Right atrium auricular region (tissue), 2 donors: Measurements from ENCODE around the gene VAV1. TPM values are rescaled to one million over a fixed set of nuclear protein-coding genes. Genes with fewer than 3 reads are reported as not detected.

ENCODE experiments used
- DNase-seq: peaks from one replicate; pipeline ENCODE4 v3.0.0-alpha.2; 2019; ENCODE audit warnings: low spot score
- H3K27ac ChIP-seq, 2 donors: fragments of 200-600 bp; sonication (generic); 1 replicate in 1 of 2; 2 replicates in 1 of 2; pipeline ENCODE4 v1.5.1; 2016 to 2019
- H3K27me3 ChIP-seq, 2 donors: fragments of 200-600 bp; sonication (generic); one replicate each; pipeline versions ENCODE4 v1.5.1 to v1.6.0; 2017 to 2019
- H3K36me3 ChIP-seq: fragments of 200-600 bp; sonication (generic); one replicate; pipeline ENCODE4 v1.5.1; 2016
- H3K4me1 ChIP-seq, 2 donors: fragments of 200-600 bp; sonication (generic); one replicate each; pipeline versions ENCODE4 v1.5.1 to v1.6.0; 2017 to 2019
- H3K4me3 ChIP-seq, 2 donors: fragments of 200-600 bp; sonication (generic); 1 replicate in 1 of 2; 2 replicates in 1 of 2; pipeline ENCODE4 v1.5.1; 2017 to 2019; ENCODE audit warnings: mild to moderate bottlenecking in 1 of 2, moderate library complexity in 1 of 2
- H3K9me3 ChIP-seq, 2 donors: fragments of 200-600 bp; sonication (generic); one replicate each; pipeline ENCODE4 v1.5.1; 2019
- total RNA-seq, 2 donors: library from RNA; depleted of rRNA; stranded (reverse); fragments of >200 nt; gene quantifications; one replicate each; pipeline ENCODE4 v1.1.0, GENCODE V29; 2016
- TF ChIP-seq, protein P1 (sequence below), 2 donors: fragments of 200-600 bp; sonication (generic); IDR thresholded peaks; one replicate each; pipeline ENCODE4 v1.5.1; 2019; ENCODE audit warnings: antibody characterized with exemption in 2 of 2

VAV1 gene
- total RNA-seq, 2 donors from 2014 or later = 0.52 to 1.4 TPM

DNA sequence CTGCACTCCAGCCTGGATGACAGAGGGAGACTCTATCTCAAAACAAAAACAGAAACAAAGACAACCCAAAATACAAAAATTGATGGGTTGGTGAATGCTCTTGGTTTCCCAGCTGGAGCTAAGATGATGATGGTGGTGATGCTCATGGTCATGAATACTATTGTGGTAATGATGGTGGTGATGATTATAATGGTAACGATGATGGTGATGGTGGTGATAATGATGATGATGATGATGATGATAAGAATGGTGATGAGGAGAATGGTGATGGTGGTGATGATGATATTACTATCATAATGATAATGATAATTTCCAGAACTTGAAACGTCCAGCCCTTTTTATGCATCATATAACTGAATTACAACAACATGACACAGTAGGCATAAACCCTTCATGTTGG lies 40.1 kb downstream of the VAV1 start:
- DNase-seq = no peak
- Histone ChIP-seq H3K36me3 (no peaks in the 10 kb centered on the region), H3K9me3 (peaks cover 0 to 8% of the 10 kb centered on the region in 2 donors), H3K4me1 (no peaks in the 10 kb centered on the region), H3K27me3 (no peaks in the 10 kb centered on the region), H3K27ac (no peak overlapping the region), H3K4me3 (no peak overlapping the region)
- TF ChIP-seq, protein P1, sequence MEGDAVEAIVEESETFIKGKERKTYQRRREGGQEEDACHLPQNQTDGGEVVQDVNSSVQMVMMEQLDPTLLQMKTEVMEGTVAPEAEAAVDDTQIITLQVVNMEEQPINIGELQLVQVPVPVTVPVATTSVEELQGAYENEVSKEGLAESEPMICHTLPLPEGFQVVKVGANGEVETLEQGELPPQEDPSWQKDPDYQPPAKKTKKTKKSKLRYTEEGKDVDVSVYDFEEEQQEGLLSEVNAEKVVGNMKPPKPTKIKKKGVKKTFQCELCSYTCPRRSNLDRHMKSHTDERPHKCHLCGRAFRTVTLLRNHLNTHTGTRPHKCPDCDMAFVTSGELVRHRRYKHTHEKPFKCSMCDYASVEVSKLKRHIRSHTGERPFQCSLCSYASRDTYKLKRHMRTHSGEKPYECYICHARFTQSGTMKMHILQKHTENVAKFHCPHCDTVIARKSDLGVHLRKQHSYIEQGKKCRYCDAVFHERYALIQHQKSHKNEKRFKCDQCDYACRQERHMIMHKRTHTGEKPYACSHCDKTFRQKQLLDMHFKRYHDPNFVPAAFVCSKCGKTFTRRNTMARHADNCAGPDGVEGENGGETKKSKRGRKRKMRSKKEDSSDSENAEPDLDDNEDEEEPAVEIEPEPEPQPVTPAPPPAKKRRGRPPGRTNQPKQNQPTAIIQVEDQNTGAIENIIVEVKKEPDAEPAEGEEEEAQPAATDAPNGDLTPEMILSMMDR (IDR thresholded peaks at IDR 0.05) = no peak

DNA sequence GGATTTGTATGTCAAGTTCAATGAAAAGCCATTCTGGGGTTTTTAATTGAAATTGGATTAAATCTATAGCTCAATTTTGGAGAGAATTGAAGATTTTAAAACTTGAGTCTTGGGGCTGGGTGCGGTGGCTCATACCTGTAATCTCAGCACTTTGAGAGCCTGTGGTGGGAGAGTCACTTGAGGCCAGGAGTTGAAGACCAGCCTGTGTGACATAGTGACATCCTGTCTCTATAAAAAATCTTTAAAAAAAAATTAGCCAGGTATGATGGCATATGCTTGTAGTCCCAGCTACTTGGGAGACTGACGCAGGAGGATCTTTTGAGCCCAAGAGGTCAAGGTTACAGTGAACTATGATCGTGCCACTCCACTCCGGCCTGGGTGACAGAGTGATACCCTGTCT lies 41.2 kb downstream of the VAV1 start:
- Histone ChIP-seq H3K27ac (no peak overlapping the region), H3K27me3 (no peaks in the 10 kb centered on the region), H3K9me3 (peaks cover 0 to 3% of the 10 kb centered on the region in 2 donors), H3K4me3 (no peak overlapping the region), H3K4me1 (no peaks in the 10 kb centered on the region), H3K36me3 (no peaks in the 10 kb centered on the region)
- TF ChIP-seq, protein P1 (IDR thresholded peaks at IDR 0.05) = no peak
- DNase-seq = no peak

DNA sequence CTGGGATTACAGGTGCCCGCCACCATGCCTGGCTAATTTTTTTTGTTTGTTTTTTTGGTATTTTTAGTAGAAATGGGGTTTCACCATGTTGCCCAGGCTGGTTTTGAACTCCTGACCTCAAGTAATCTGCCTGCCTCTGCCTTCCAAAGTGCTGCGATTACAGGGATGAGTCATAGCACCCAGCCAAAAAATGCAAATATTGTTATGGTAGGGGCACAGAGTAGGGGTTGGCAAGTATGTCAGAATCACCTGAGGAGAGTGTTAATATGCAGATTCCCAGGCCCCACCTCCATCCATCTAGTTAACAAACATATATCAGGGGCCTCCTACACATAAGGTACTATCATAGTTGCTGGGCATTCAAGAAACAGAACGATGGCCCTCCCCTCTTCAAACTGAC lies 44.7 kb downstream of the VAV1 start:
- TF ChIP-seq, protein P1 (IDR thresholded peaks at IDR 0.05) = no peak
- Histone ChIP-seq H3K4me3 (no peak overlapping the region), H3K36me3 (no peaks in the 10 kb centered on the region), H3K4me1 (no peaks in the 10 kb centered on the region), H3K27me3 (no peaks in the 10 kb centered on the region), H3K9me3 (peaks cover 3 to 19% of the 10 kb centered on the region in 2 donors), H3K27ac (no peak overlapping the region)
- DNase-seq = no peak

DNA sequence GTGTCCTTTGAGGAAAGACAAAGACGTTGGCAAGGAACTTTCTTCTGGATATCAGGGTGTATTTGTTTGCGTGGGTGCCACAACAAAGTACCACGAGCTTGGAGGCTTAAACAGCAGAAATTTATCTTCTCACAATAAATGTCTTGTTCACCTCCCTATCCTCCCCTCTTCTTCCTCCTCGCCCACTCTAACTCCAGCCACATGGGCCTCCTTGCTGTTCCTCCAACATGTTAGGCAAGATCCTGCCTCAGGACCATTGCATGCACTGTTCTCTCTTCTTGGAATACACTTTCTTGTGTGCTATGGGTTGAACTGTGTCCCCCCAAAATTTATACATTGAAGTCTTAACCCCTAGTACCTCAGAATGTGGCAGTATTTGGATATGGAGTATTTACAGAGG lies 45.7 kb downstream of the VAV1 start:
- Histone ChIP-seq H3K9me3 (peaks cover 3 to 19% of the 10 kb centered on the region in 2 donors), H3K36me3 (no peaks in the 10 kb centered on the region), H3K4me3 (no peak overlapping the region), H3K4me1 (no peaks in the 10 kb centered on the region), H3K27ac (no peak overlapping the region), H3K27me3 (no peaks in the 10 kb centered on the region)
- no peak for DNase-seq
- TF ChIP-seq, protein P1 (IDR thresholded peaks at IDR 0.05) = no peak

DNA sequence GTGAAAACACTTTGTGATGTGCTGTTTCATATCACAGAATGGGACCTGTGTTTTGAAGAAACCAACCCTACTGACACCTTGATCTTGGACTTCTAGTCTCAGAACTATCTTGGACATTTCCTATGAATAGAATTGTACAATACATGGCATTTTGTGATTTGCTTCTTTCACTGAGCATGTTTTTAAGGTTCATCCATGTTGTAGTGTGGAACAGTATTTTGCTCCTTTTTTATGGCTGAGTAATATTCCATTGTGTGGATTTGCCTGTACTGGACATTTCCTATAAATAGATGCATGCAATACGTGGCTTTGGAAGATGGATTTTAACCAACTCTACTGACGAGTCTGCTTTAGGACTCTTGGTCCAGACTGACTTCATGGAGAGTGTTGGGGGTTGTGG lies 46.8 kb downstream of the VAV1 start:
- Histone ChIP-seq H3K4me3 (no peak overlapping the region), H3K36me3 (no peaks in the 10 kb centered on the region), H3K4me1 (no peaks in the 10 kb centered on the region), H3K27ac (no peak overlapping the region), H3K9me3 (peaks cover 3 to 19% of the 10 kb centered on the region in 2 donors), H3K27me3 (no peaks in the 10 kb centered on the region)
- TF ChIP-seq, protein P1 (IDR thresholded peaks at IDR 0.05) = no peak
- DNase-seq = no peak

DNA sequence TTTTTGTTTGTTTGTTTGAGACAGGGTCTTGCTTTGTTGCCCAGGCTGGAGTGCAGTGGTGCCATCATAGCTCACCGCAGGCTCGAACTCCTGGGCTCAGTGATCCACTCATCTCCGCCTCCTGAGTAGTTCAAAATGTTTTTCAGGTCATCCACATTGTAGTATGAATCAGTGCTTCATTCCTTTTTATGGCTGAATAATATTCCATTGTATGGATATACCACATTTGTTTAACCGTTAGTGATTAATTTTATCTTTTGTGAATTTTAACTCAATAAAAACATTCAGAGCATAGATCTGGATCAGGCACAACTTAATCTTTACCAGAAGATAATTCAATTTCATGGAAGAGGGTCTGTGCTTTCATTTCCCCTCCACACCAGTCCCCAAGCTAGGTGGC lies 47.7 kb downstream of the VAV1 start:
- no peak overlapping the region for H3K4me3 ChIP-seq
- DNase-seq = no peak
- peaks cover 3 to 19% of the 10 kb centered on the region in 2 donors for H3K9me3 ChIP-seq
- H3K27ac ChIP-seq = no peak overlapping the region
- no peaks in the 10 kb centered on the region for H3K4me1 ChIP-seq
- TF ChIP-seq, protein P1 (IDR thresholded peaks at IDR 0.05) = no peak
- no peaks in the 10 kb centered on the region for H3K27me3 ChIP-seq
- no peaks in the 10 kb centered on the region for H3K36me3 ChIP-seq
